GM13977 (cell line): ENCODE results near the gene OR4X1.
A peak's percentile ranks its signal among the peaks of the same experiment; 100 is the strongest.
"Not testable (repeated sequence)": the region's sequence is repeated elsewhere in the genome, so short reads cannot be mapped to it uniquely, and the experiment has no call there.

Experiments
- DNase-seq: peaks from one replicate; pipeline ENCODE4 v3.0.0; 2012; ENCODE audit warnings: low spot score
- in situ Hi-C: fragments of 300-500 bp; cut with MboI; formaldehyde crosslinking; loops from one replicate; pipeline ENCODE4 v1.12.0; 2022; ENCODE audit warnings: low sequenced_read_pairs, low pct_unique_long_range_greater_than_20kb, mixed read lengths, inconsistent platforms; ENCODE audit not compliant: unreplicated experiment
- TF ChIP-seq, protein P1 (sequence below): IDR thresholded peaks from 2 replicates; pipeline ENCODE4 v1.5.1; 2012; ENCODE audit warnings: mild to moderate bottlenecking, control low read depth; ENCODE audit not compliant: insufficient read depth; ENCODE audit errors: extremely low read depth, missing control alignments

Gene OR4X1

GRCh38 chr11:48248902-48249301 is 14.8 kb upstream of the OR4X1 start:
- in situ Hi-C loops = no loop called here
- TF ChIP-seq, protein P1, sequence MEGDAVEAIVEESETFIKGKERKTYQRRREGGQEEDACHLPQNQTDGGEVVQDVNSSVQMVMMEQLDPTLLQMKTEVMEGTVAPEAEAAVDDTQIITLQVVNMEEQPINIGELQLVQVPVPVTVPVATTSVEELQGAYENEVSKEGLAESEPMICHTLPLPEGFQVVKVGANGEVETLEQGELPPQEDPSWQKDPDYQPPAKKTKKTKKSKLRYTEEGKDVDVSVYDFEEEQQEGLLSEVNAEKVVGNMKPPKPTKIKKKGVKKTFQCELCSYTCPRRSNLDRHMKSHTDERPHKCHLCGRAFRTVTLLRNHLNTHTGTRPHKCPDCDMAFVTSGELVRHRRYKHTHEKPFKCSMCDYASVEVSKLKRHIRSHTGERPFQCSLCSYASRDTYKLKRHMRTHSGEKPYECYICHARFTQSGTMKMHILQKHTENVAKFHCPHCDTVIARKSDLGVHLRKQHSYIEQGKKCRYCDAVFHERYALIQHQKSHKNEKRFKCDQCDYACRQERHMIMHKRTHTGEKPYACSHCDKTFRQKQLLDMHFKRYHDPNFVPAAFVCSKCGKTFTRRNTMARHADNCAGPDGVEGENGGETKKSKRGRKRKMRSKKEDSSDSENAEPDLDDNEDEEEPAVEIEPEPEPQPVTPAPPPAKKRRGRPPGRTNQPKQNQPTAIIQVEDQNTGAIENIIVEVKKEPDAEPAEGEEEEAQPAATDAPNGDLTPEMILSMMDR = no peak
- no peak for DNase-seq

- in situ Hi-C loops = no loop called here
- TF ChIP-seq, protein P1 = no peak
- DNase-seq = no peak
Observed at GRCh38 chr11:48261600-48261999, 2.1 kb upstream of the OR4X1 start.

DNA sequence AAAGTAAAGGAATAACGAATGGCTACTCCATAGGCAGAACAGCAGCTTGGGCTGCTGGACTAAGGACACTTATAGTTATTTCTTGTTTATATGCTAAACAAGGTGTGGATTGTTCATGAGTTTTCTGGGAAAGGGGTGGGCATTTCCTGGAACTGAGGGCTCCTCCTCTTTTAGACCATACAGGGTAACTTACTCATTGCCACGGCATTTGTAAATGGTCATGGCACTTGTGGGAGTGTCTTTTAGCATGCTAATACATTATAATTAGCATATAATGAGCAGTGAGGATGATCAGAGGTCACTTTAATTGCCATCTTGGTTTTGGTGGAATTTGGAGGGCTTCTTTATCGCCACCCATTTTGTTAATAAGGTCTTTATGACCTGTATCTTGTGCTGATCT is 7.0 kb downstream of the OR4X1 start:
- DNase-seq = no peak
- TF ChIP-seq, protein P1 = no peak
- in situ Hi-C loops = no loop called here

DNA sequence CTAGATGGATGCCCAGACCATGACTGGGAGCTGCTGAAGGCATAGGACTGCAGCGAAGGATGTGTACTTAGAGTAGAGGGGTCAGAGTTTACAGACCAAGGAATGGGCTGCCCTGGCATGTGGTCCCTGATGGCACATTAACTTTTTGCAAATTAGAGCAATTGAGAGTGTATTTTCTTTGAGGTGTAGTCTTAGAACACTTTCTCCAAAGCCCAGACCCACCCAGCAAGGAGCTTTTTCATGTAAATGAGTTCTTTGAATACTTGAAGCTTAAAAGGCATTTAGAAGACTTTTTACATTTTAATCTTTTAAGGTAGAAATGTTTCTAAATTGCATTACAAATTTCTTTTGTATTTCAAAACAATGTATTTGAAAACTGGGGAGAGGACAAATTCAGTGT is 8.9 kb downstream of the OR4X1 start:
- in situ Hi-C loops = no loop called here
- TF ChIP-seq, protein P1 = no peak
- DNase-seq = no peak

DNA sequence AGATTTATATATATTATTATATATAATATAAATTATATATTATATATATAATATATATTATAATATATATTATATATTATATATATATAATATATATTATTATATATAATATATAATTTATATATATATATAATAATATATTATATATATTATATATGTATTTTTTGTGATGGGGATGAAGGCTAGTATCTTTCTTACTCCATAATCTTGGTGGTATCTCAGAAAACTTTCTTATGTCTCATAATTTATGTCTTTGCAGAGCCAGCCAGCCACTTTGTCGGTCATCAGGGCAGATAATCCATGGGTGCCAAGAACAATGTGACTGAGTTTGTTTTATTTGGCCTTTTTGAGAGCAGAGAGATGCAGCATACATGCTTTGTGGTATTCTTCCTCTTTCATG is 42.3 kb downstream of the OR4X1 start, which contains the start of gene OR4S1:
Gene OR4S1, plus strand, starts transcription at position 301 of the 400 bp plus-strand sequence. Its CDS starts 0 bp downstream, at position 301.
- in situ Hi-C loops = no loop called here
- TF ChIP-seq, protein P1 = no peak

DNA sequence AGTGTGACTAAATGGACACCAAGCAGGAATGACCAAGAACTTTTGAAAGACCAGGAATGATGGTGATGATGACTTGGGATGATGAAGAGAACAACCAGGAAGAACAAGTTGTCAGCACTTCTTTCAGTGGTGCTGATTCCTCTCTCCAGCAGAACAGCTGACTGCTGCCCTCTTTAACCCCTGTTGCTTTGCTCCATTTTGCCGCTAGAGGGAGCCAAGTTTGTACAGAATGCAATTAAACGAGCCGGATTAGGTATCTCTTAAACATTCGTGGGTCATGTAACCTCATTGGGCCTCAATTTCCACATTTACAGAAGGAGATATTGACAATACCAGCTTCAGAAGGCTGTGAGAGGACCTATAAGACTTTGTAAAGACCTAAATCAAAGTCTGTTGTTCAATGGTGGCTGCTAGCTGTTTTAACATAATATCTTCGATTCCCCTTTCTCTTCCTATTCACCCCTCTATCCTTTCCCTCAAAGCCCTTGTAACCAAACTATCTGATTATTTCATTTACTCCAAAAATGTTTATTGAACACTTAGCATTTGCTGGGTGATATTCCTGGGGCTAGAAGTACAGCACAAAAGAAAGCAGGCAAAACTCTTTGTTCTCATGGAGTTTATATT is 44.2 kb downstream of the OR4X1 start:
- in situ Hi-C loops = no loop called here
- DNase-seq = peak; percentile 47
- TF ChIP-seq, protein P1 = peak; percentile 95

More for the DNA sequence above, 42.3 kb downstream of the OR4X1 start, which contains the start of gene OR4S1:
- DNase-seq = no peak

DNA sequence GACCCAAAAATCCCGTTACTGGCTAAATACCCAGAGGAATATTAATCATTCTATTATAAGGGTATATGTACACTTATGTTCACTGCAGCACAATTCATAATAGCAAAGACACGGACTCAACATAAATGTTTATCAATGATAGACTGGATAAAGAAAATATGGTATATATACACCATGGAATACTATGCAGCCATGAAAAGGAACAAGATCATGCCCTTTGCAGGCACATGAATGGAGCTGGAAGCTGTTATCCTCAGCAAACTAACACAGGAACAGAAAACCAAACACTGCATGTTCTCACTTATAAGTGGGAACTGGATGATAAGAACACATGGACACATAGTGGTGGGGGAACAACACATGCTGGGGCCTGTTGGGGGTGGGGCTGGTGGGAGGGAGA is 49.9 kb downstream of the OR4X1 start:
- DNase-seq, in situ Hi-C loops: not testable (repeated sequence)
